OCI-LY1 (cell line): ENCODE measurements around the gene PJVK.
A peak's percentile ranks its signal among the peaks of the same experiment; 100 is the strongest.

ENCODE experiments used
- H2AFZ ChIP-seq: fragments of 200-600 bp; sonication (generic), shearing (Covaris generic); 2 replicates; pipeline ENCODE4 v1.6.0; 2014; ENCODE audit warnings: antibody characterized with exemption, mild to moderate bottlenecking, low read length
- H3F3A ChIP-seq: fragments of 200-600 bp; sonication (generic), shearing (Covaris generic); 2 replicates; pipeline ENCODE4 v1.6.0; 2014; ENCODE audit warnings: mild to moderate bottlenecking, antibody characterized with exemption, low read length, moderate library complexity; ENCODE audit not compliant: insufficient read depth
- H3K27ac ChIP-seq: fragments of 200-600 bp; sonication (generic); 2 replicates; pipeline ENCODE4 v1.5.1; 2014; ENCODE audit warnings: low read length, mixed run types, mild to moderate bottlenecking, low read depth; ENCODE audit not compliant: poor library complexity, severe bottlenecking
- H3K27me3 ChIP-seq: fragments of 200-600 bp; sonication (generic); 2 replicates; pipeline ENCODE4 v1.6.0; 2014; ENCODE audit warnings: antibody characterized with exemption, mild to moderate bottlenecking, low read length, moderate library complexity; ENCODE audit not compliant: insufficient read depth
- H3K36me3 ChIP-seq: fragments of 200-600 bp; sonication (generic); 2 replicates; pipeline ENCODE4 v1.6.1; 2014; ENCODE audit warnings: mild to moderate bottlenecking, antibody characterized with exemption, low read length, moderate library complexity, mixed read lengths; ENCODE audit not compliant: insufficient read depth
- H3K4me1 ChIP-seq: fragments of 200-600 bp; sonication (generic); 2 replicates; pipeline ENCODE4 v1.5.1; 2014; ENCODE audit warnings: mild to moderate bottlenecking, low read length, moderate library complexity; ENCODE audit not compliant: insufficient read depth, severe bottlenecking
- H3K4me2 ChIP-seq: fragments of 200-600 bp; sonication (generic), shearing (Covaris generic); 2 replicates; pipeline ENCODE4 v1.6.1; 2014; ENCODE audit warnings: low read length
- H3K4me3 ChIP-seq: fragments of 200-600 bp; sonication (generic); 2 replicates; pipeline ENCODE4 v1.5.1; 2014; ENCODE audit warnings: low read length, low read depth, mild to moderate bottlenecking, mixed read lengths; ENCODE audit not compliant: poor library complexity, severe bottlenecking
- H3K79me2 ChIP-seq: fragments of 200-600 bp; shearing (Covaris generic); 2 replicates; pipeline ENCODE4 v1.6.1; 2016; ENCODE audit warnings: mixed run types, low read length, mixed read lengths; ENCODE audit not compliant: insufficient read depth
- H3K9ac ChIP-seq: fragments of 200-600 bp; sonication (generic), shearing (Covaris generic); 2 replicates; pipeline ENCODE4 v1.6.1; 2014; ENCODE audit warnings: mild to moderate bottlenecking, low read length, mixed read lengths
- H3K9me2 ChIP-seq: fragments of 200-600 bp; sonication (generic), shearing (Covaris generic); 2 replicates; pipeline ENCODE4 v1.6.1; 2014; ENCODE audit warnings: low read depth, mild to moderate bottlenecking, low read length, mixed read lengths
- H3K9me3 ChIP-seq: fragments of 200-600 bp; shearing (Covaris generic); 2 replicates; pipeline ENCODE4 v1.6.1; 2014; ENCODE audit warnings: low read length, mixed read lengths
- H4K20me1 ChIP-seq: fragments of 200-600 bp; sonication (generic), shearing (Covaris generic); 2 replicates; pipeline ENCODE4 v1.6.0; 2016; ENCODE audit warnings: mild to moderate bottlenecking, low read length; ENCODE audit not compliant: insufficient read depth
- EZH2 ChIP-seq: fragments of 200-600 bp; sonication (generic), shearing (Covaris generic); IDR thresholded peaks from 2 replicates; pipeline ENCODE4 v1.8.0; 2017; ENCODE audit warnings: borderline replicate concordance, mixed run types, mild to moderate bottlenecking, antibody characterized with exemption, low read length, moderate library complexity, mixed read lengths
- TF ChIP-seq, protein P1 (sequence below): fragments of 200-600 bp; sonication (generic), shearing (Covaris generic); IDR thresholded peaks from 2 replicates; pipeline ENCODE4 v1.5.1; 2017; ENCODE audit warnings: mild to moderate bottlenecking, antibody characterized with exemption, low read length, moderate library complexity, mixed read lengths

PJVK gene

GRCh38 chr2:178413472-178414265 is 37.5 kb upstream of the PJVK start:
- Histone ChIP-seq H3K4me1 (peaks cover 22% of the 10 kb centered on the region), H3K9me2 (no peaks in the 10 kb centered on the region), H3F3A (no peaks in the 10 kb centered on the region), H2AFZ (peak overlapping the region; percentile 24), H3K9ac (peak overlapping the region; percentile 76), H4K20me1 (no peaks in the 10 kb centered on the region), H3K79me2 (no peaks in the 10 kb centered on the region), H3K36me3 (no peaks in the 10 kb centered on the region), H3K27ac (peak overlapping the region; percentile 70), H3K4me3 (peak overlapping the region; percentile 74), H3K9me3 (no peaks in the 10 kb centered on the region), H3K27me3 (no peaks in the 10 kb centered on the region), H3K4me2 (peak overlapping the region; percentile 80)
- TF ChIP-seq EZH2 = no peak
- TF ChIP-seq, protein P1, sequence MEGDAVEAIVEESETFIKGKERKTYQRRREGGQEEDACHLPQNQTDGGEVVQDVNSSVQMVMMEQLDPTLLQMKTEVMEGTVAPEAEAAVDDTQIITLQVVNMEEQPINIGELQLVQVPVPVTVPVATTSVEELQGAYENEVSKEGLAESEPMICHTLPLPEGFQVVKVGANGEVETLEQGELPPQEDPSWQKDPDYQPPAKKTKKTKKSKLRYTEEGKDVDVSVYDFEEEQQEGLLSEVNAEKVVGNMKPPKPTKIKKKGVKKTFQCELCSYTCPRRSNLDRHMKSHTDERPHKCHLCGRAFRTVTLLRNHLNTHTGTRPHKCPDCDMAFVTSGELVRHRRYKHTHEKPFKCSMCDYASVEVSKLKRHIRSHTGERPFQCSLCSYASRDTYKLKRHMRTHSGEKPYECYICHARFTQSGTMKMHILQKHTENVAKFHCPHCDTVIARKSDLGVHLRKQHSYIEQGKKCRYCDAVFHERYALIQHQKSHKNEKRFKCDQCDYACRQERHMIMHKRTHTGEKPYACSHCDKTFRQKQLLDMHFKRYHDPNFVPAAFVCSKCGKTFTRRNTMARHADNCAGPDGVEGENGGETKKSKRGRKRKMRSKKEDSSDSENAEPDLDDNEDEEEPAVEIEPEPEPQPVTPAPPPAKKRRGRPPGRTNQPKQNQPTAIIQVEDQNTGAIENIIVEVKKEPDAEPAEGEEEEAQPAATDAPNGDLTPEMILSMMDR = no peak

GRCh38 chr2:178414266-178415247 is 36.6 kb upstream of the PJVK start:
- peak overlapping the region; percentile 74 for H3K4me3 ChIP-seq
- H3F3A ChIP-seq = no peaks in the 10 kb centered on the region
- no peaks in the 10 kb centered on the region for H3K36me3 ChIP-seq
- no peaks in the 10 kb centered on the region for H4K20me1 ChIP-seq
- H3K4me2 ChIP-seq = peak overlapping the region; percentile 80
- peak overlapping the region; percentile 76 for H3K9ac ChIP-seq
- no peak for TF ChIP-seq EZH2
- TF ChIP-seq, protein P1 = peak; percentile 94
- no peaks in the 10 kb centered on the region for H3K9me3 ChIP-seq
- peaks cover 25% of the 10 kb centered on the region for H3K4me1 ChIP-seq
- peak overlapping the region; percentile 24 for H2AFZ ChIP-seq
- H3K79me2 ChIP-seq = no peaks in the 10 kb centered on the region
- H3K27me3 ChIP-seq = no peaks in the 10 kb centered on the region
- peak overlapping the region; percentile 70 for H3K27ac ChIP-seq
- no peaks in the 10 kb centered on the region for H3K9me2 ChIP-seq

DNA sequence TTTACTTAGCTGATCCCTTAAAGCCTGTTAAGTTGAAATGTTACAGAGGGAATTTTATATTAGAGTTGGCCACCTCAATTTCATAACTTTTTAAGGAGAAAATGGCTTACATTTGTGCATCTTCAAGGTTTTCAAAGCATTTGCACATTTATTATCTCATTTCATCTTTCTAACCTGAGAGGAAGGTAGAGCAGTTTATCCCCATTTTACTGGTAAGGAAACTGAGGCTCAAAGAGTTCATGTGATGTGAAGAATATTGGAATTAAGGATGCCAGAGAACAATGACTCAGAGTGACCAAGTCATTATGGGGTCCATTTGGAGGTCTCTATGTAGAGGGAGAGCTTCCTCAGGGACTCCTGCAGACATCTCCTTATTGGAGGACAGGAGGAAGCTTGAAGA is 35.2 kb upstream of the PJVK start:
- no peaks in the 10 kb centered on the region for H4K20me1 ChIP-seq
- no peaks in the 10 kb centered on the region for H3K27me3 ChIP-seq
- no peak overlapping the region for H3K9ac ChIP-seq
- H2AFZ ChIP-seq = no peak overlapping the region
- no peak for TF ChIP-seq EZH2
- TF ChIP-seq, protein P1 = no peak
- H3F3A ChIP-seq = no peaks in the 10 kb centered on the region
- no peak overlapping the region for H3K4me2 ChIP-seq
- H3K36me3 ChIP-seq = no peaks in the 10 kb centered on the region
- peaks cover 25% of the 10 kb centered on the region for H3K4me1 ChIP-seq
- no peaks in the 10 kb centered on the region for H3K9me3 ChIP-seq
- no peak overlapping the region for H3K27ac ChIP-seq
- no peaks in the 10 kb centered on the region for H3K79me2 ChIP-seq
- no peaks in the 10 kb centered on the region for H3K9me2 ChIP-seq
- H3K4me3 ChIP-seq = no peak overlapping the region
